Measurements from ENCODE around the gene ADGRV1. TPM values are rescaled to one million over a fixed set of nuclear protein-coding genes. Genes with fewer than 3 reads are reported as not detected.

ADGRV1 gene
- total RNA-seq, 2 donors from 2014 or later: 1.4 TPM; not detected in 1

- no peaks in the 10 kb centered on the region for H3K4me1 ChIP-seq (ENCODE audit: control insufficient read depth in 1 of 2, low read depth in 2 of 2)
- no peak for TF ChIP-seq CTCF (IDR thresholded peaks at IDR 0.05)
- ATAC-seq (ENCODE audit: insufficient number of reproducible peaks, low FRiP score, low read depth) (no peak), DNase-seq (ENCODE audit: low spot score) (no peak)
- H3K4me3 ChIP-seq: no peak overlapping the region
- H3K27ac ChIP-seq: no peak overlapping the region
- H3K36me3 ChIP-seq: no peaks in the 10 kb centered on the region
- H3K9me3 ChIP-seq: no peaks in the 10 kb centered on the region
- no peaks in the 10 kb centered on the region for H3K27me3 ChIP-seq (replicated peaks; ENCODE audit: insufficient read depth)
Measured at GRCh38 chr5:90690307-90690706, 131.7 kb downstream of the ADGRV1 start.

GRCh38 chr5:90691533-90691932, 132.9 kb downstream of the ADGRV1 start:
- Histone ChIP-seq H3K27me3 (replicated peaks; ENCODE audit: insufficient read depth) (no peaks in the 10 kb centered on the region), H3K4me1 (ENCODE audit: control insufficient read depth in 1 of 2, low read depth in 2 of 2) (no peaks in the 10 kb centered on the region), H3K4me3 (no peak overlapping the region), H3K27ac (no peak overlapping the region), H3K9me3 (no peaks in the 10 kb centered on the region), H3K36me3 (no peaks in the 10 kb centered on the region)
- no peak for TF ChIP-seq CTCF (IDR thresholded peaks at IDR 0.05)
- no peak for ATAC-seq (ENCODE audit: insufficient number of reproducible peaks, low FRiP score, low read depth)
- no peak for DNase-seq (ENCODE audit: low spot score)

GRCh38 chr5:90696153-90696552, 137.6 kb downstream of the ADGRV1 start:
- Histone ChIP-seq H3K4me3 (no peak overlapping the region), H3K27ac (no peak overlapping the region), H3K4me1 (ENCODE audit: control insufficient read depth in 1 of 2, low read depth in 2 of 2) (no peaks in the 10 kb centered on the region), H3K36me3 (no peaks in the 10 kb centered on the region), H3K27me3 (replicated peaks; ENCODE audit: insufficient read depth) (no peaks in the 10 kb centered on the region), H3K9me3 (no peaks in the 10 kb centered on the region)
- TF ChIP-seq CTCF (IDR thresholded peaks at IDR 0.05): no peak
- ATAC-seq (ENCODE audit: insufficient number of reproducible peaks, low FRiP score, low read depth): no peak
- no peak for DNase-seq (ENCODE audit: low spot score)

GRCh38 chr5:90700299-90700698, 141.7 kb downstream of the ADGRV1 start:
- H3K4me3 ChIP-seq: no peak overlapping the region
- no peaks in the 10 kb centered on the region for H3K36me3 ChIP-seq
- no peak for TF ChIP-seq CTCF (IDR thresholded peaks at IDR 0.05)
- H3K9me3 ChIP-seq: no peaks in the 10 kb centered on the region
- ATAC-seq (ENCODE audit: insufficient number of reproducible peaks, low FRiP score, low read depth) (no peak), DNase-seq (ENCODE audit: low spot score) (no peak)
- H3K4me1 ChIP-seq (ENCODE audit: control insufficient read depth in 1 of 2, low read depth in 2 of 2): no peaks in the 10 kb centered on the region
- no peak overlapping the region for H3K27ac ChIP-seq
- H3K27me3 ChIP-seq (replicated peaks; ENCODE audit: insufficient read depth): no peaks in the 10 kb centered on the region

GRCh38 chr5:90703932-90704331, 145.3 kb downstream of the ADGRV1 start:
- Histone ChIP-seq H3K27ac (no peak overlapping the region), H3K4me1 (ENCODE audit: control insufficient read depth in 1 of 2, low read depth in 2 of 2) (no peaks in the 10 kb centered on the region), H3K9me3 (no peaks in the 10 kb centered on the region), H3K36me3 (no peaks in the 10 kb centered on the region), H3K4me3 (no peak overlapping the region), H3K27me3 (replicated peaks; ENCODE audit: insufficient read depth) (no peaks in the 10 kb centered on the region)
- ATAC-seq (ENCODE audit: insufficient number of reproducible peaks, low FRiP score, low read depth): no peak
- DNase-seq (ENCODE audit: low spot score): no peak
- no peak for TF ChIP-seq CTCF (IDR thresholded peaks at IDR 0.05)
